Measurements from ENCODE around the gene CDKAL1.

GRCh38 chr6:21087188-21087587 is 552.9 kb downstream of the CDKAL1 start:
- no peak for TF ChIP-seq CTCF (IDR thresholded peaks at IDR 0.05)
- TF ChIP-seq EP300 (IDR thresholded peaks at IDR 0.05) = no peak
- TF ChIP-seq POLR2A (IDR thresholded peaks at IDR 0.05) = no peak
